Osteocyte (in vitro differentiated cells): ENCODE data around the gene LIN37. TPM values are rescaled to one million over a fixed set of nuclear protein-coding genes. Genes with fewer than 3 reads are reported as not detected.

Experiments used
- DNase-seq: peaks from one replicate; pipeline ENCODE4 v3.0.0; 2021; ENCODE audit warnings: mixed read lengths; ENCODE audit not compliant: unreplicated experiment; ENCODE audit errors: extremely low spot score
- H3K27ac Mint-ChIP-seq: one replicate; pipeline ENCODE4 v1.8.0; 2021; ENCODE audit warnings: mild to moderate bottlenecking, mixed read lengths; ENCODE audit not compliant: unreplicated experiment
- H3K27me3 Mint-ChIP-seq: one replicate; pipeline ENCODE4 v1.8.0; 2021; ENCODE audit warnings: mixed read lengths; ENCODE audit not compliant: unreplicated experiment
- H3K36me3 Mint-ChIP-seq: one replicate; pipeline ENCODE4 v1.8.0; 2021; ENCODE audit warnings: mixed read lengths; ENCODE audit not compliant: unreplicated experiment
- H3K4me1 Mint-ChIP-seq: one replicate; pipeline ENCODE4 v1.8.0; 2021; ENCODE audit warnings: mixed read lengths; ENCODE audit not compliant: unreplicated experiment
- H3K4me3 Mint-ChIP-seq: one replicate; pipeline ENCODE4 v1.8.0; 2021; ENCODE audit warnings: mild to moderate bottlenecking, moderate library complexity, mixed read lengths; ENCODE audit not compliant: unreplicated experiment
- H3K9me3 Mint-ChIP-seq: one replicate; pipeline ENCODE4 v1.8.0; 2021; ENCODE audit warnings: mixed read lengths; ENCODE audit not compliant: unreplicated experiment
- total RNA-seq: library from RNA; stranded (reverse); gene quantifications from 2 replicates; pipeline ENCODE4 v1.2.1, GENCODE V29; 2021
- TF ChIP-seq, protein P1 (sequence below): fragments of 200-600 bp; sonication (generic); IDR thresholded peaks from 2 replicates; pipeline ENCODE4 v1.5.0; 2021; ENCODE audit warnings: antibody characterized with exemption, mild to moderate bottlenecking, moderate library complexity

Gene LIN37
- total RNA-seq, 1 donor from 2014 or later = 15.7 TPM

DNA sequence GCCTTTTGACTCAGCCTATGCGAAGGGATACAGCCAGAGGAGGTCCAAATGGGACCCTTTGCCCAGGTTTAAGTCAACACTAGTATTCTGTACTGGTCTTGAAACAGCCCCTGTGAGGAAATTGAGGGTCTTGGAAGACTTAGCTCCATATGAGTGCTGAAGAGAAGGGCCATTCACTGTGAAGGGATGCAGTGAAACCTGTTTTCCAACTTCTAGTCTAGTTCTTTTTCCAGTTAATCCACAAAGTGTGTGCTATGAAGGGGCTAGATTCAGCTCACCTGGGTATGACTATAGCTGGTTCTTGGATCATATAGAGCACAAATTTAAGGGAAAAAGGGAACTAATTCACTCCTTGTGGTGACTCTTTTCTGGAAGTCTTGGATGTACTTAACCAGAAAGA, 40.0 kb upstream of the LIN37 start:
- Mint-ChIP-seq H3K27me3 (peaks cover 3% of the 10 kb centered on the region), H3K4me3 (no peak overlapping the region), H3K9me3 (no peaks in the 10 kb centered on the region), H3K4me1 (no peaks in the 10 kb centered on the region), H3K36me3 (no peaks in the 10 kb centered on the region), H3K27ac (no peak overlapping the region)
- no peak for DNase-seq
- TF ChIP-seq, protein P1, sequence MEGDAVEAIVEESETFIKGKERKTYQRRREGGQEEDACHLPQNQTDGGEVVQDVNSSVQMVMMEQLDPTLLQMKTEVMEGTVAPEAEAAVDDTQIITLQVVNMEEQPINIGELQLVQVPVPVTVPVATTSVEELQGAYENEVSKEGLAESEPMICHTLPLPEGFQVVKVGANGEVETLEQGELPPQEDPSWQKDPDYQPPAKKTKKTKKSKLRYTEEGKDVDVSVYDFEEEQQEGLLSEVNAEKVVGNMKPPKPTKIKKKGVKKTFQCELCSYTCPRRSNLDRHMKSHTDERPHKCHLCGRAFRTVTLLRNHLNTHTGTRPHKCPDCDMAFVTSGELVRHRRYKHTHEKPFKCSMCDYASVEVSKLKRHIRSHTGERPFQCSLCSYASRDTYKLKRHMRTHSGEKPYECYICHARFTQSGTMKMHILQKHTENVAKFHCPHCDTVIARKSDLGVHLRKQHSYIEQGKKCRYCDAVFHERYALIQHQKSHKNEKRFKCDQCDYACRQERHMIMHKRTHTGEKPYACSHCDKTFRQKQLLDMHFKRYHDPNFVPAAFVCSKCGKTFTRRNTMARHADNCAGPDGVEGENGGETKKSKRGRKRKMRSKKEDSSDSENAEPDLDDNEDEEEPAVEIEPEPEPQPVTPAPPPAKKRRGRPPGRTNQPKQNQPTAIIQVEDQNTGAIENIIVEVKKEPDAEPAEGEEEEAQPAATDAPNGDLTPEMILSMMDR = no peak

DNA sequence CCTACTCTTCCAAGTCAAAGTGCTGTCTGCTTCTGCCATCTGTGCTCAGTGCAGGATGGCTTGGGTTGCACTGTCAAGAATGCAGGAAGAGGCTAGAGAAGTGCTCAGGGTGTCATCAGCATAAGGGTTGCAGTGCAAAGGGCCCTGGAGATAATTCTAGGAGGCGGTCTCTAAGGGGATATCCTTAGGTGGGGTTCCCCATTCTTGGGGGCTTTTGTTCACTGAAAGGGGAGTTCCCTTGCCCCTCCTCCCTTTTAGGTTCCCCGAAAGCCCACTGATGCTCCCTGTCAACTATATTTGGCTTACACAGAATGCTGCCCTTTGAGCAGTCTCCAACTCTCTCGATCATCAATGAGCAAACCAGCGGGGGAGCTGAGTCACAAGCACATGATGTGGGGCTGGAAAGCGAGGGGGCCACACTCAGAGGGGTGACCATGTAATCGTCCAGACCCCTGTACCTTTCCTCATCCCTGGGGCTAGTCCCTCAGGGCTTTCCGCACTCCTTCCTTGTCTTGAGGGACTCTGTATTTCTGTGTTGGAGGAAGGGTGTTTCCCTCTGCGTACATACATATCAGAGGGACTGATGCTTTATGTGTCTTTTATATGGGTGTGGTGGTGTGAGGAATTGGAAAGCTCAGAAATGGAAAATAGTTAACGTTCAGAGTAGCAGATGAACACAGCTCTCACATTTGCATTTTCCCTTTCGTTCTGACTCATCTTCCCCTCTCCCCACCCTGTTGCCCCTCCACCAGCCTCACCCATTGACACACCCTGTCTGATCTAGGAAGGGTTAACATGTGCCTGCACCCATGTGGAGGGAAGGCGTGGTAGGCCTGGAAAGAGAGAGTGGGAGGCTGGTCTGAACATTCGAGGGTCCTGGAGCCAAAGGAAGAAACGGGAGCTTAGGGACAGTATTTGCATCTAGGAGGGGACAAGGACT, 37.3 kb upstream of the LIN37 start:
- DNase-seq = no peak
- Mint-ChIP-seq H3K27me3 (no peaks in the 10 kb centered on the region), H3K4me1 (peaks cover 8% of the 10 kb centered on the region), H3K9me3 (no peaks in the 10 kb centered on the region), H3K27ac (no peak overlapping the region), H3K4me3 (no peak overlapping the region), H3K36me3 (no peaks in the 10 kb centered on the region)
- TF ChIP-seq, protein P1 = no peak

DNA sequence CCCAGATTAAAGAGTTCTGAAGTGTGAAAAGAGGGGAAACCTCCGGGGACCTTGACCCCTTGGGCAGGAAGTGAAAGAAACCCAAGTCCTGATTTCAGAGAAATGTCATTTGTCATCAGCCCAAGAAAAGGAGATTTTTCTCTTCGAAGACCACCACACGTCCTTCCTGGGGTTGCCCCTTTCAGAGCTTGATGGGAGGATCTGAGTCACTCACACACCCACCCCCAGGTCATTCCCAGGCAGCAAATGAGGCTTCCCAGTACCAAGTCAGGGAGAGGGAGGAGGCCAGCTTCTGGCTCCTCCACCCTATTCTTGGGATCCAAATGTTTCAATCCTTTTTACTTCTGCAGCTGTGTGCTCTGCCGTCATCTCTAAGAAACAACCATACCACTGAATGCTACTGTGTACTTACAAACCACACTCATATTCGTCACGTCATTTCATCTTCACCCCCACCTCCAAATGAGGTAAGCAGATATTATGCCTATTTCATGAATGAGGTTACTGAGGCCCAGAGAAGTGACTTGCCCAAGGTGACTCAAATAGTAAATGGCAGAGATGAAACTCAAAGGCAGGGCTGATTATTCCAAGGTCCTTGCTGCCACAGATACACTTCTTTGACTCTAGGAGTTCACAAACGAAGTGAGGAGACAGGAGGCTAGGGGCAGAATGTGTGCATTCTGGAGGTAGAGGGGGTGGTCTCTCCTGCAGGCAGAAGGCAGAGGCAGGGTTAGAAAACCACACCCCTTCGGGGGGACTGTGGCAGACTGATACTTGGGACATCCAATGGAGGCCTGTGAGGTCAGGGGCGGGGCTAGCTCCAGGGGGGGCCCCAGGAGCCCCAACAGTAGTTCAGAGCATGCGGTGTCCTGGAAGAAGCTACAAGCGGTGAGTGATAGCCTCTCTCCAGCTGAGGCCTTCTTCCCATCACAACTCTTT, 35.5 kb upstream of the LIN37 start:
- Mint-ChIP-seq H3K27ac (no peak overlapping the region), H3K27me3 (no peaks in the 10 kb centered on the region), H3K4me1 (peaks cover 16% of the 10 kb centered on the region), H3K9me3 (no peaks in the 10 kb centered on the region), H3K4me3 (no peak overlapping the region), H3K36me3 (no peaks in the 10 kb centered on the region)
- DNase-seq = no peak
- TF ChIP-seq, protein P1 = no peak

DNA sequence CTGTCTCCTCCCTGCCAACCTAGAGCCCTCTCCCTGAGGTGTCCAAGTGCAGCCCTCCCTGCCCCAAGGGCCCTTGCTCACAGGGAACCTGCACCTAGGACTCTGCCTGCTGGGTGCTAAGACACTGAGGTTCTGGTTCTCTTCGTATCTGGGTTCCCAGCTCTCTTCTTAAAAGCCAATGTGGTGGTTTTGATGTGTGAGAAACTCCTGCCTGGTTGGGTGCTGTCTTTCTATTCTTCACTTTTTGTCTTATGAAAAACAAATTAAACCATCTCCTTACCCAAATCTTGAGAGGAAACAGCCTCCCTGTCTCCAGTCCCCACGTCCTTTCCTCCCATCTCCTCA, 34.9 kb upstream of the LIN37 start:
- peaks cover 16% of the 10 kb centered on the region for H3K4me1 Mint-ChIP-seq
- H3K27ac Mint-ChIP-seq = no peak overlapping the region
- no peak for DNase-seq
- no peaks in the 10 kb centered on the region for H3K9me3 Mint-ChIP-seq
- no peaks in the 10 kb centered on the region for H3K36me3 Mint-ChIP-seq
- H3K4me3 Mint-ChIP-seq = no peak overlapping the region
- TF ChIP-seq, protein P1 = no peak
- H3K27me3 Mint-ChIP-seq = no peaks in the 10 kb centered on the region
